Esophagus muscularis mucosa (tissue), 4 donors: ENCODE data around the gene SFT2D2. TPM values are rescaled to one million over a fixed set of nuclear protein-coding genes. Genes with fewer than 3 reads are reported as not detected.
A peak's percentile ranks its signal among the peaks of the same experiment; 100 is the strongest.
"Not testable (repeated sequence)": the region's sequence is repeated elsewhere in the genome, so short reads cannot be mapped to it uniquely, and the experiment has no call there.

ENCODE experiments used
- DNase-seq: peaks from one replicate; pipeline ENCODE4 v3.0.0-alpha.2; 2017; ENCODE audit errors: extremely low spot score
- H3K27ac ChIP-seq, 4 donors: fragments of 200-600 bp; sonication (generic); replicated peaks in 1 of 4; 1 replicate in 3 of 4; 2 replicates in 1 of 4; pipeline ENCODE4 v1.5.1; 2016 to 2019; ENCODE audit warnings: mild to moderate bottlenecking in 1 of 4
- H3K27me3 ChIP-seq, 4 donors: fragments of 200-600 bp; sonication (generic); one replicate each; pipeline versions ENCODE4 v1.5.1 to v1.6.0; 2016 to 2019
- H3K36me3 ChIP-seq, 4 donors: fragments of 200-600 bp; sonication (generic); one replicate each; pipeline ENCODE4 v1.5.1; 2016 to 2019
- H3K4me1 ChIP-seq, 4 donors: fragments of 200-600 bp; sonication (generic); one replicate each; pipeline ENCODE4 v1.5.1; 2016 to 2019
- H3K4me3 ChIP-seq, 4 donors: fragments of 200-600 bp; sonication (generic); 1 replicate in 2 of 4; 2 replicates in 2 of 4; pipeline ENCODE4 v1.5.1; 2016 to 2019; ENCODE audit warnings: mild to moderate bottlenecking in 4 of 4, moderate library complexity in 1 of 4
- H3K9me3 ChIP-seq, 4 donors: fragments of 200-600 bp; sonication (generic); 1 replicate in 3 of 4; 2 replicates in 1 of 4; pipeline ENCODE4 v1.5.1; 2016 to 2019
- EP300 ChIP-seq: sonication (generic); formaldehyde crosslinking; IDR thresholded peaks from one replicate; pipeline ENCODE4 v1.6.1; 2017; ENCODE audit warnings: antibody characterized with exemption
- POLR2A ChIP-seq: fragments of 450-650 bp; IDR thresholded peaks from one replicate; pipeline ENCODE4 v1.6.1; 2017; ENCODE audit warnings: antibody characterized with exemption, moderate library complexity, mild to moderate bottlenecking, low read depth
- POLR2AphosphoS5 ChIP-seq, 2 donors: sonication (generic); formaldehyde crosslinking; IDR thresholded peaks; one replicate each; pipeline ENCODE4 v1.6.1; 2017; ENCODE audit warnings: antibody characterized with exemption in 2 of 2
- WGBS: methylation state at CpG from one replicate; pipeline ENCODE4 v1.1.5; 2018; 5-methylcytosine and 5-hydroxymethylcytosine counted together
- intact Hi-C: fragments of 100-400 bp; cut with DNase I; formaldehyde crosslinking; loops from one replicate; pipeline ENCODE4 v1.15.1; 2023
- total RNA-seq, 4 donors: library from RNA; depleted of rRNA; stranded (reverse); fragments of >200 nt; gene quantifications; one replicate each; pipeline versions ENCODE4 v1.1.0 to v1.2.1, GENCODE V29; 2016
- TF ChIP-seq, protein P1 (sequence below), 3 experiments: fragments of 200-600 bp in 2 of 3; fragments of 450-650 bp in 1 of 3; sonication (generic) in 2 of 3; IDR thresholded peaks; one replicate each; pipeline ENCODE4 v1.5.1; 2017 to 2019; ENCODE audit warnings: antibody characterized with exemption in 3 of 3, mild to moderate bottlenecking in 2 of 3, moderate library complexity in 1 of 3

Gene SFT2D2
- total RNA-seq, 4 donors from 2014 or later: 27.8 to 35.1 (median 29.9) TPM

GRCh38 chr1:168180148-168180524 is 45.7 kb upstream of the SFT2D2 start:
- Histone ChIP-seq H3K27me3 (no peaks in the 10 kb centered on the region), H3K9me3 (no peaks in the 10 kb centered on the region), H3K4me1 (peaks cover 8 to 21% (median 19%) of the 10 kb centered on the region in 4 donors), H3K27ac (peak overlapping the region; percentile 89 to 96 (median 90)), H3K36me3 (peaks cover 0 to 14% (median 2%) of the 10 kb centered on the region in 4 donors), H3K4me3 (peak overlapping the region; percentile 73 to 86 (median 81))
- TF ChIP-seq, protein P1, sequence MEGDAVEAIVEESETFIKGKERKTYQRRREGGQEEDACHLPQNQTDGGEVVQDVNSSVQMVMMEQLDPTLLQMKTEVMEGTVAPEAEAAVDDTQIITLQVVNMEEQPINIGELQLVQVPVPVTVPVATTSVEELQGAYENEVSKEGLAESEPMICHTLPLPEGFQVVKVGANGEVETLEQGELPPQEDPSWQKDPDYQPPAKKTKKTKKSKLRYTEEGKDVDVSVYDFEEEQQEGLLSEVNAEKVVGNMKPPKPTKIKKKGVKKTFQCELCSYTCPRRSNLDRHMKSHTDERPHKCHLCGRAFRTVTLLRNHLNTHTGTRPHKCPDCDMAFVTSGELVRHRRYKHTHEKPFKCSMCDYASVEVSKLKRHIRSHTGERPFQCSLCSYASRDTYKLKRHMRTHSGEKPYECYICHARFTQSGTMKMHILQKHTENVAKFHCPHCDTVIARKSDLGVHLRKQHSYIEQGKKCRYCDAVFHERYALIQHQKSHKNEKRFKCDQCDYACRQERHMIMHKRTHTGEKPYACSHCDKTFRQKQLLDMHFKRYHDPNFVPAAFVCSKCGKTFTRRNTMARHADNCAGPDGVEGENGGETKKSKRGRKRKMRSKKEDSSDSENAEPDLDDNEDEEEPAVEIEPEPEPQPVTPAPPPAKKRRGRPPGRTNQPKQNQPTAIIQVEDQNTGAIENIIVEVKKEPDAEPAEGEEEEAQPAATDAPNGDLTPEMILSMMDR (IDR thresholded peaks at IDR 0.05): no peak
- no peak for DNase-seq
- intact Hi-C loops: no loop called here
- 36% methylated on average over 2 of the region's 2 CpGs for WGBS

DNA sequence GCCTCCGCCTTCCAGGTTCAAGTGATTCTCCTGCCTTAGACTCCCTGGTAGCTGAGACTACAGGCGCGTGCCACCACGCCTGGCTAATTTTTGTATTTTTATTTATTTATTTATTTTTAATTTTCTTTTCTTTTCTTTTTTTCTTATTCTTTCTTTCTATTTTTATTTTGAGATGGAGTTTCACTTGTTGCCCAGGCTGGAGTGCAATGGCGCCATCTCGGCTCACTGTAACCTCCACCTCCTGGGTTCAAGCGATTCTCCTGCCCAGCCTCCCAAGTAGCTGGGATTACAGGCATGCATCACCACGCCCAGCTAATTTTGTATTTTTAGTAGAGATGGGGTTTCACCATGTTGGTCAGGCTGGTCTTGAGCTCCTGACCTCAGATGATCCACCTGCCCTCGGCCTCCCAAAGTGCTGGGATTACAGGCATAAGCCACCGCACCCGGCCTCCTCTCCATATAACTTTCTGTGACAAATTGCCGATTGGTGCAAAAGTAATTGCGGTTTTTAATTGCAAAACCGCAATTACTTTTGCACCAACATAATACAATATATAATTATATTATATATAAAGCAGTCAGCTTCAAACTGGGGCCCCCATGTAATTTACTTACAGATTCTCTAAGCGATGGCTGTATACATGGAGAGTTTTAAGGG is 44.6 kb upstream of the SFT2D2 start:
- Histone ChIP-seq H3K36me3 (peaks cover 0 to 22% (median 6%) of the 10 kb centered on the region in 4 donors), H3K4me1 (peaks cover 8 to 21% (median 19%) of the 10 kb centered on the region in 4 donors)
- H3K27me3 ChIP-seq, DNase-seq, H3K27ac ChIP-seq, H3K9me3 ChIP-seq, H3K4me3 ChIP-seq, intact Hi-C loops: not testable (repeated sequence)
- 96% methylated on average over 15 of the region's 15 CpGs for WGBS

GRCh38 chr1:168187177-168187576 is 38.6 kb upstream of the SFT2D2 start:
- intact Hi-C loops: no loop called here
- DNase-seq: no peak
- Histone ChIP-seq H3K4me1 (no peaks in the 10 kb centered on the region), H3K9me3 (no peaks in the 10 kb centered on the region), H3K36me3 (peaks cover 8 to 61% (median 46%) of the 10 kb centered on the region in 4 donors), H3K27ac (no peak overlapping the region), H3K27me3 (no peaks in the 10 kb centered on the region), H3K4me3 (no peak overlapping the region)
- no peak for TF ChIP-seq POLR2AphosphoS5 (IDR thresholded peaks at IDR 0.05)
- TF ChIP-seq EP300: no peak
- TF ChIP-seq, protein P1 (IDR thresholded peaks at IDR 0.05): no peak
- no peak for TF ChIP-seq POLR2A

DNA sequence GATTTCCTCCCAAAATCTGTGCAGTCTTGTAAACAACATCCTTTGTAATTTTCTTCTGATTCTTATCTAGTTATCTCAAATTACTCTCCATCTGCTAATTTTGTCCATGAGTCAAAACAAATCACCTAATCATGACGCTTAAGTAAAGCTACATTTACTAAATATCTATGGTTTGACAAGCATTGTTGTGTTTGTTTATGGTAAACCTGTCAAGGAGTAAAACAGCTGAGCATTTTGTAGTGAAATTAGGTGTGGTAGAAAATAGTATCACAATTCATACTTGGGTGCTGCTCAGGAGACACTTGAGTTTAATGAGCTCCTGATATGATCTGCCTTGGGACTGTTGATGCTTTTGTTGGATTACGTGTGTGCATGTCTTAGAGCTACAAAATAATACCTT is 35.4 kb upstream of the SFT2D2 start:
- 86% methylated on average over 2 of the region's 2 CpGs for WGBS
- Histone ChIP-seq H3K4me3 (no peak overlapping the region), H3K9me3 (no peaks in the 10 kb centered on the region), H3K36me3 (peaks cover 13 to 87% (median 53%) of the 10 kb centered on the region in 4 donors), H3K27me3 (no peaks in the 10 kb centered on the region), H3K4me1 (no peaks in the 10 kb centered on the region), H3K27ac (no peak overlapping the region)
- DNase-seq: no peak
- TF ChIP-seq POLR2A (no peak), POLR2AphosphoS5 (IDR thresholded peaks at IDR 0.05) (no peak), EP300 (no peak)
- TF ChIP-seq, protein P1 (IDR thresholded peaks at IDR 0.05): no peak
- intact Hi-C loops: no loop called here

DNA sequence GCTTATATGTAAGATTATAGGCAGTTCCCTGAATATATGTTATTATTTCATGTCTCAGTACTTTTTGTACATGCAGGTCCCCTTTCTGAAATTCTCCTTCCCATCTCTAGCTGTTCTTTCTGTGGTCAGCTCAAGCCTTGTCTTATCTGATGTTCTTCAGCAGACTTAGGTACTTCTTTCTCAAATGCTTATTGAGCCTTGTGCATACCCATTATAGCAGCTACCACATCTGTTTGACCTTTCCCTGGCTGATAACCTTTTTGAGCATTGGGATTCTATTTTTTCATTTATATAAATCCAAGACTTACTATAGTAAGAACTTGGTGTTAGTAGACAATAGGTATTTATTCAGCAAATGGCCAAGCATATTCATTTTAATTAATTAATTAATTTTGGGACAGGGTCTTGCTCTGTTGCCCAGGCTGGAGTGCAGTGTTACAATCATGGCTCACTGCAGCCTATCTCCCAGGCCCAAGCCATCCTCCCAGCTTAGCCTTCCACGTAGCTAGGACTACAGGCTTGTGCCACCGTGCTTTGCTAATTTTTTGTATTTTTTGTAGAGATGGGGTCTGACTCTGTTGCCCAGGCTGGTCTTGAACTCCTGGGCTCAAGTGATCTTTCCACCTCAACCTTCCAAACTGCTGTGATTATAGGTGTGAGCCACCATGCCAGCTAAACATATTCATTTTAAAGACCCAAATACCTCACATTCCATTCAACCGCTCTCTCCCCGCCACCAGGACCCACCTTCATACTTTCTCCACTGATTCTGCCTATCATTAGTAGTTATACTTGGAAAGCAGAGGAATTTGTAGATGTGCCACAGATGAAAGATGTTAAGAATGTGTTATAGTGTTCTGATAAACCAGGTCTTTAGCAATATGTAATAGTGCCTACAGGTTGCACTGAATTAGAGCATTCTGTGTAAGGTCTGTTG is 30.3 kb upstream of the SFT2D2 start:
- TF ChIP-seq POLR2AphosphoS5 (IDR thresholded peaks at IDR 0.05) (no peak), POLR2A (no peak), EP300 (no peak)
- TF ChIP-seq, protein P1 (IDR thresholded peaks at IDR 0.05): no peak
- H3K27ac ChIP-seq: no peak overlapping the region
- WGBS: 100% methylated on average over 4 of the region's 4 CpGs
- intact Hi-C loops: no loop called here
- H3K4me3 ChIP-seq: no peak overlapping the region
- DNase-seq: no peak
- no peaks in the 10 kb centered on the region for H3K4me1 ChIP-seq
- peaks cover 22 to 83% (median 54%) of the 10 kb centered on the region in 4 donors for H3K36me3 ChIP-seq
- H3K9me3 ChIP-seq: no peaks in the 10 kb centered on the region
- no peaks in the 10 kb centered on the region for H3K27me3 ChIP-seq
